Activated CD8-positive, alpha-beta memory T cell treated with anti-CD3 and anti-CD28 coated beads for 1 hour (primary cell): ENCODE results near the gene SERPINA4.

Experiments used
- DNase-seq, 2 donors: peaks; one replicate each; pipeline ENCODE4 v3.0.0-alpha.2; 2020; ENCODE audit warnings: low read depth in 1 of 2; ENCODE audit errors: extremely low read depth in 1 of 2

The SERPINA4 gene

GRCh38 chr14:94542111-94542810, 19.0 kb upstream of the SERPINA4 start:
- no peak for DNase-seq

- DNase-seq: no peak
These were observed 18.3 kb upstream of the SERPINA4 start for GRCh38 chr14:94542811-94543440.

- no peak for DNase-seq
These were observed 17.7 kb upstream of the SERPINA4 start for GRCh38 chr14:94543449-94544124.

GRCh38 chr14:94544726-94545125, 16.5 kb upstream of the SERPINA4 start:
- DNase-seq: no peak

GRCh38 chr14:94545131-94545841, 16.0 kb upstream of the SERPINA4 start:
- no peak for DNase-seq

- no peak for DNase-seq
These were observed 14.0 kb upstream of the SERPINA4 start for GRCh38 chr14:94547151-94547680.

GRCh38 chr14:94547726-94548125, 13.5 kb upstream of the SERPINA4 start:
- no peak for DNase-seq

- no peak for DNase-seq
These were observed 12.9 kb upstream of the SERPINA4 start for GRCh38 chr14:94548131-94548998.

- DNase-seq: peak in 1 of 2 donors; percentile 32
These were observed 11.9 kb upstream of the SERPINA4 start for GRCh38 chr14:94548999-94549985.

- no peak for DNase-seq
These were observed 11.2 kb upstream of the SERPINA4 start for GRCh38 chr14:94550041-94550440.

- no peak for DNase-seq
These were observed 5.3 kb upstream of the SERPINA4 start for GRCh38 chr14:94555991-94556390.

- DNase-seq: no peak
These were observed 3.9 kb upstream of the SERPINA4 start for GRCh38 chr14:94557327-94557726.

GRCh38 chr14:94558842-94559241, 2.4 kb upstream of the SERPINA4 start:
- DNase-seq: no peak

GRCh38 chr14:94559638-94560290, 1.5 kb upstream of the SERPINA4 start:
- DNase-seq: no peak

- no peak for DNase-seq
These were observed 964 bp upstream of the SERPINA4 start for GRCh38 chr14:94560291-94560665.

GRCh38 chr14:94561656-94562010, 391 bp downstream of the SERPINA4 start:
- DNase-seq: no peak

- DNase-seq: no peak
These were observed 780 bp downstream of the SERPINA4 start for GRCh38 chr14:94562022-94562421.
